ENCODE data around the gene MYLK4. TPM values are rescaled to one million over a fixed set of nuclear protein-coding genes. Genes with fewer than 3 reads are reported as not detected.

MYLK4 gene
- total RNA-seq, 1 donor from 2014 or later, result 0.42 TPM

DNA sequence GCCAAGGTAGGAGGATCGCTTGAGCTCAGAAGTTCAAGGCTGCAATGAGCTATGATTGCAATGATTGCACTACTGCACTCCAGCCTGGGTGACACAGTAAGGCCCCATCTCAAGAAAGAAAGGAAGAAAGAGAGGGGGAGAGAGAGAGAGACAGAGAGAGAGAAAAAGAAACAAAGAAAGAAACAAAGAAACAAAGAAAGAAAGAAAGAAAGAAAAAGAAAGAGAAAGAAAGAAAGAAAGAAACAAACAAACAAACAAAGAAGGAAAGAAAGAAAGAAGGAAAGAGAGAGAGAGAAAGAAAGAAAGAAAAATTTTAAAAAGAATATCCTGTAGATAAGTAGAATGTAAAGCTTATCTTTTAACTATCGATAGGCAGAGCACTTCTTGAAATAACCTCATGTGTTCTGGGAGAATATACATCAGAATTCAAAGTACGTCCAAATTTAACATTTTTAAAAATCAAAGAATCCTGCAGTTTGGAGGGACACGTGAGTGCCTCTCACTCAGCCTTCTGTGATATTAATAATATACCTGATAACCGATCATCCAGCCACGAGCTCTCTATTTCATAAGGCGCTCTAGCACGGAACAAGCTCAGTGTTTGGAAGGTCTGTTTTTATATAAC lies 25.2 kb downstream of the MYLK4 start:
- DNase-seq (ENCODE audit: low read depth), result no peak
- H3K4me3 ChIP-seq (ENCODE audit: low read depth, low read length), result no peak overlapping the region
- H3K27me3 ChIP-seq (ENCODE audit: control insufficient read depth, insufficient read depth, low read length), result no peaks in the 10 kb centered on the region
- H3K36me3 ChIP-seq (ENCODE audit: control insufficient read depth, insufficient read depth, low read length), result no peaks in the 10 kb centered on the region
- TF ChIP-seq CTCF (IDR thresholded peaks at IDR 0.05; ENCODE audit: insufficient read depth, low read length, poor library complexity, severe bottlenecking), result no peak

GRCh38 chr6:2721219-2721618 lies 29.5 kb downstream of the MYLK4 start:
- TF ChIP-seq CTCF (IDR thresholded peaks at IDR 0.05; ENCODE audit: insufficient read depth, low read length, poor library complexity, severe bottlenecking), result no peak
- Histone ChIP-seq H3K4me3 (ENCODE audit: low read depth, low read length) (no peak overlapping the region), H3K27me3 (ENCODE audit: control insufficient read depth, insufficient read depth, low read length) (no peaks in the 10 kb centered on the region), H3K36me3 (ENCODE audit: control insufficient read depth, insufficient read depth, low read length) (no peaks in the 10 kb centered on the region)
- DNase-seq (ENCODE audit: low read depth), result no peak

DNA sequence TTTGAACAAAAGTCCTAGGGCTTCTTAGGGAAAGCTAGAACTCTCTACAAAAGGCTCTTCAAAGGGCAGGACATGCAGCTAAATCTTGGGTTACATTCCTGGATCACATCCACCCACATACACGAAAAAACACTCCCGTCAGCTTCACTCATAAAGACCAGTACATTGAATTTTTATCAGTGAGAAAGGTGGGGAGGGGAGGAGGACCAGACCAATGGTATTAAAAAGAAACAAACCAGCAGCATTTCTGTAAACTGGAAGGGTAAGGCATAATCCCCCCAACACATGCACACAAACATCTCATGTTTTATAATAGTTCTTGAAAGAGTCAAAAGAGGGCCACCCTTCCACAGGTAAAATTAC lies 31.6 kb downstream of the MYLK4 start:
- Histone ChIP-seq H3K36me3 (ENCODE audit: control insufficient read depth, insufficient read depth, low read length) (no peaks in the 10 kb centered on the region), H3K27me3 (ENCODE audit: control insufficient read depth, insufficient read depth, low read length) (no peaks in the 10 kb centered on the region), H3K4me3 (ENCODE audit: low read depth, low read length) (no peak overlapping the region)
- TF ChIP-seq CTCF (IDR thresholded peaks at IDR 0.05; ENCODE audit: insufficient read depth, low read length, poor library complexity, severe bottlenecking), result no peak
- DNase-seq (ENCODE audit: low read depth), result no peak

GRCh38 chr6:2718334-2719092 lies 32.2 kb downstream of the MYLK4 start:
- H3K36me3 ChIP-seq (ENCODE audit: control insufficient read depth, insufficient read depth, low read length), result no peaks in the 10 kb centered on the region
- TF ChIP-seq CTCF (IDR thresholded peaks at IDR 0.05; ENCODE audit: insufficient read depth, low read length, poor library complexity, severe bottlenecking), result no peak
- no peaks in the 10 kb centered on the region for H3K27me3 ChIP-seq (ENCODE audit: control insufficient read depth, insufficient read depth, low read length)
- no peak overlapping the region for H3K4me3 ChIP-seq (ENCODE audit: low read depth, low read length)
- DNase-seq (ENCODE audit: low read depth), result no peak

DNA sequence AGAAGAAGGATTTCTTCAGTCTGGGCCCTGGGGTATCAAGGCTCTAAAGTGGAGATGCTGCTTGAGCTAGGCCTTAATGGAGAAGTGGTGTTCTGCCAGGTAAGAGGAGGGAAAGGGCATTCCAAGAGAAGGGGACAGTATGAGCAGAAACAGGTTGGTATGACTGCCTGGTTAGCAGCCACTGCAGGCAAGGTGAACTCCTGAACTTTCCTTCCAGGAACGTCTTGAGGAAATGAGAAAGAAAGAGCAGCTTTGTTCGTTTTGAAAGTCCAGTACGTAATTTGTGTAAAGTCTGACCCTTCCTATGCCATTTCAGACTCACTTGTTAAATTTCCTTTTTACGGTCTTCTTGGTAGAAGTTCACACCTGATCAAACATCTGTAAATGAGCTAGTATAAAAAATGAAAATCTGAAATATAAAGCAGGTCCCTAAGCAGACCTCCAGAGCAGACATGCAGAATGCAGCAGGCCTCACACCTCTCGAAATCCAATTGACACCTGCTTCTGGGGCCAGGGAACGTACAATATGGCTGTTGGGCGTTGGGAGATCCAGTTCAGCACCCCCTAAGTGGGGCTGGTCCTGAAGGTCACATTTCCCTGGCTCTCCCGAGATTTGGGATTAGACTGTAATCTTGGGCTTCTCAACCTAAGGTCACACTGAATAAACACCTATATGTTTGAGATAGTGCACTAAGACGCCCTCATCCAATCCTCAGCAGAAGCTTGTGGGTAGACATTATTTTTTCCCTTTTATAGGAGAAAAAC lies 33.6 kb downstream of the MYLK4 start:
- Histone ChIP-seq H3K27me3 (ENCODE audit: control insufficient read depth, insufficient read depth, low read length) (no peaks in the 10 kb centered on the region), H3K4me3 (ENCODE audit: low read depth, low read length) (no peak overlapping the region), H3K36me3 (ENCODE audit: control insufficient read depth, insufficient read depth, low read length) (no peaks in the 10 kb centered on the region)
- TF ChIP-seq CTCF (IDR thresholded peaks at IDR 0.05; ENCODE audit: insufficient read depth, low read length, poor library complexity, severe bottlenecking), result no peak
- no peak for DNase-seq (ENCODE audit: low read depth)
